ENCODE data around the gene RCAN2. TPM values are rescaled to one million over a fixed set of nuclear protein-coding genes. Genes with fewer than 3 reads are reported as not detected.
A peak's percentile ranks its signal among the peaks of the same experiment; 100 is the strongest.

Gene RCAN2
- total and polyA plus RNA-seq, 9 of the 15 experiments (the other 6 are each of a cell fraction or from before 2014, with no cell fraction given) = 0.04 TPM; not detected in 8

GRCh38 chr6:46376562-46377061 lies 114.6 kb downstream of the RCAN2 start:
- H3K9ac ChIP-seq (ENCODE audit: insufficient read depth in 1 of 2, low read depth in 2 of 2, low read length in 2 of 2) = no peak overlapping the region

More at GRCh38 chr6:46376562-46377061, 114.6 kb downstream of the RCAN2 start:
- no peak for TF ChIP-seq PHB2 (IDR thresholded peaks at IDR 0.05; ENCODE audit: low read depth)
- 0 out of 2 replicates have a peak, but pooled peaks have one; percentile 33 for TF ChIP-seq VEZF1 (CRISPR knock-in tag; IDR thresholded peaks at IDR 0.05)
- peak; percentile 71; the same call in 1 of the 2 replicates for TF ChIP-seq SPI1 (IDR thresholded peaks at IDR 0.05; ENCODE audit: borderline replicate concordance, low read depth, low read length)
- TF ChIP-seq FOXO4 (CRISPR knock-in tag; IDR thresholded peaks at IDR 0.05) = no peak
- TF ChIP-seq HDAC8 (tag; IDR thresholded peaks at IDR 0.05) = no peak
- no peak for TF ChIP-seq IRF1 (CRISPR knock-in tag; IDR thresholded peaks at IDR 0.05; ENCODE audit: borderline replicate concordance)
- no peaks in the 10 kb centered on the region for H3K9me3 ChIP-seq (replicated peaks; ENCODE audit: control insufficient read depth, insufficient read depth, low read depth, low read length)
- no peaks in the 10 kb centered on the region for H3K9me1 ChIP-seq (ENCODE audit: control insufficient read depth, insufficient read depth, low read length)
- ATAC-seq = peak; percentile 38; the same call in 1 of the 3 replicates
- in situ Hi-C loops (cut with MboI) (no loop called here), intact Hi-C loops (cut with micrococcal nuclease) (no loop called here)
- H4K20me1 ChIP-seq (replicated peaks; ENCODE audit: control insufficient read depth, insufficient read depth, low read length) = no peaks in the 10 kb centered on the region
- peak in 1 of 4 experiments; percentile 10 for DNase-seq (ENCODE audit: extremely low read depth in 1 of 4, low spot score in 3 of 4)
- no peaks in the 10 kb centered on the region for H3K4me1 ChIP-seq (replicated peaks in 1 of 2; ENCODE audit: control insufficient read depth in 2 of 2, insufficient read depth in 2 of 2, low read length in 2 of 2)
- 1% methylated on average over 7 of the region's 7 CpGs for WGBS (ENCODE audit: insufficient coverage, low coverage, missing lambda C conversion rate)
- no peak overlapping the region for H3K27ac ChIP-seq (ENCODE audit: extremely low read depth, low read depth, low read length)
- H2AFZ ChIP-seq (ENCODE audit: low read depth, low read length) = peak overlapping the region; percentile 69; the same call in 1 of the 2 replicates
- no TSS peak for BruUV-seq (replicated peaks)
- peak overlapping the region; percentile 22; the same call in 1 of the 2 replicates for H3K4me2 ChIP-seq (ENCODE audit: insufficient read depth, low read length)
- ChIA-PET CTCF (ENCODE audit: low intra/inter-chr PET ratio) (no interaction called here), POLR2A (no interaction called here)
- no peaks in the 10 kb centered on the region for H3K36me3 ChIP-seq (ENCODE audit: control insufficient read depth, insufficient read depth, low read length)
- H3K27me3 ChIP-seq (ENCODE audit: control insufficient read depth in 2 of 2, insufficient read depth in 2 of 2, low read length in 2 of 2) = no peaks in the 10 kb centered on the region
- FAIRE-seq = no peak
- H3K79me2 ChIP-seq (ENCODE audit: control insufficient read depth, insufficient read depth, low read length) = no peaks in the 10 kb centered on the region
- H3K4me3 ChIP-seq = no peak overlapping the region

All from K562 (cell line).